ENCODE results near the gene SLC25A43.
A peak's percentile ranks its signal among the peaks of the same experiment; 100 is the strongest.
"Not testable (repeated sequence)": the region's sequence is repeated elsewhere in the genome, so short reads cannot be mapped to it uniquely, and the experiment has no call there.

Gene SLC25A43

GRCh38 chrX:119398974-119399771 is at the start of gene SLC25A43:
Gene SLC25A43 (plus strand): TSS chrX:119399336. CDS start chrX:119399404, 68 bp downstream.
- Histone ChIP-seq H3K4me1 (ENCODE audit: control insufficient read depth, insufficient read depth, low read length) (no peaks in the 10 kb centered on the region), H3K27ac (ENCODE audit: extremely low read depth, low read depth, low read length) (no peak within 1 kb of the TSS), H3K4me3 (ENCODE audit: low read depth, low read length) (peak within 1 kb of the TSS; percentile 6; the same call in 1 of the 2 replicates), H3K9me3 (ENCODE audit: control insufficient read depth, insufficient read depth, low read depth, low read length) (no peaks in the 10 kb centered on the region), H3K36me3 (ENCODE audit: control insufficient read depth in 2 of 2, insufficient read depth in 1 of 2, low read length in 2 of 2) (no peaks in the 10 kb centered on the region)
- ChIA-PET CTCF (interaction anchor here (0.6 kb wide), 1 partner anchor 772 kb away, joined by 3 read pairs; no protein-coding TSS in a partner anchor), POLR2A (no interaction called here)
- no peak for TF ChIP-seq ZNF2 (tag by site-specific recombination; IDR thresholded peaks at IDR 0.05)
- no peak for TF ChIP-seq ZNF76 (tag by site-specific recombination; IDR thresholded peaks at IDR 0.05; ENCODE audit: borderline replicate concordance, low read depth)
- no peak for TF ChIP-seq ZNF16 (tag by site-specific recombination; IDR thresholded peaks at IDR 0.05; ENCODE audit: low read depth)
- no peak for TF ChIP-seq SCRT1 (tag by site-specific recombination; IDR thresholded peaks at IDR 0.05; ENCODE audit: borderline replicate concordance)
- TF ChIP-seq PRDM1 (tag by site-specific recombination; IDR thresholded peaks at IDR 0.05) = no peak
- no peak for TF ChIP-seq ZNF514 (tag by site-specific recombination; IDR thresholded peaks at IDR 0.05)
- TF ChIP-seq ZNF221 (tag by site-specific recombination; IDR thresholded peaks at IDR 0.05; ENCODE audit: borderline replicate concordance) = no peak
- TF ChIP-seq ZNF266 (tag by site-specific recombination; IDR thresholded peaks at IDR 0.05; ENCODE audit: low read depth) = no peak
- TF ChIP-seq ZNF404 (tag by site-specific recombination; IDR thresholded peaks at IDR 0.05) = no peak
- no peak for TF ChIP-seq YY1 (tag by site-specific recombination; IDR thresholded peaks at IDR 0.05)

GRCh38 chrX:119359618-119360382 is 39.3 kb upstream of the SLC25A43 start:
- H3K27ac ChIP-seq (ENCODE audit: extremely low read depth, low read depth, low read length) = no peak overlapping the region
- ChIA-PET CTCF (interaction anchor here (0.6 kb wide), 2 partner anchors 29 to 94 kb away, joined by 3 to 4 read pairs; no protein-coding TSS in a partner anchor), POLR2A (interaction anchor here (0.6 kb wide), 1 partner anchor 447 kb away, joined by 3 read pairs; no protein-coding TSS in a partner anchor)
- no peak for TF ChIP-seq ZNF558 (tag by site-specific recombination; IDR thresholded peaks at IDR 0.05)
- no peak for TF ChIP-seq ZNF133 (tag by site-specific recombination; IDR thresholded peaks at IDR 0.05)
- TF ChIP-seq ZNF76 (tag by site-specific recombination; IDR thresholded peaks at IDR 0.05; ENCODE audit: borderline replicate concordance, low read depth) = no peak
- no peak for TF ChIP-seq ZNF18 (tag by site-specific recombination; IDR thresholded peaks at IDR 0.05)
- no peak for TF ChIP-seq KLF10 (tag by site-specific recombination; IDR thresholded peaks at IDR 0.05)
- TF ChIP-seq ZNF132 (tag by site-specific recombination; IDR thresholded peaks at IDR 0.05; ENCODE audit: borderline replicate concordance) = no peak
- TF ChIP-seq ZNF174 (tag by site-specific recombination; IDR thresholded peaks at IDR 0.05) = no peak
- no peak for TF ChIP-seq ZNF704 (tag by site-specific recombination; IDR thresholded peaks at IDR 0.05)
- no peak for TF ChIP-seq ZNF623 (tag by site-specific recombination; IDR thresholded peaks at IDR 0.05)
- no peak for TF ChIP-seq GLI2 (tag by site-specific recombination; IDR thresholded peaks at IDR 0.05; ENCODE audit: borderline replicate concordance, low read depth)
- no peak for TF ChIP-seq ZNF266 (tag by site-specific recombination; IDR thresholded peaks at IDR 0.05; ENCODE audit: low read depth)
- TF ChIP-seq ZNF658 (tag by site-specific recombination; IDR thresholded peaks at IDR 0.05) = no peak
- no peak for TF ChIP-seq KLF7 (tag by site-specific recombination; IDR thresholded peaks at IDR 0.05; ENCODE audit: borderline replicate concordance)
- no peak for TF ChIP-seq ZBTB17 (tag by site-specific recombination; IDR thresholded peaks at IDR 0.05)
- TF ChIP-seq ZNF341 (tag by site-specific recombination; IDR thresholded peaks at IDR 0.05; ENCODE audit: low read depth) = no peak
- H3K4me3 ChIP-seq (ENCODE audit: low read depth, low read length) = no peak overlapping the region
- no peaks in the 10 kb centered on the region for H3K4me1 ChIP-seq (ENCODE audit: control insufficient read depth, insufficient read depth, low read length)
- no peaks in the 10 kb centered on the region for H3K9me3 ChIP-seq (ENCODE audit: control insufficient read depth, insufficient read depth, low read depth, low read length)
- no peaks in the 10 kb centered on the region for H3K36me3 ChIP-seq (ENCODE audit: control insufficient read depth in 2 of 2, insufficient read depth in 1 of 2, low read length in 2 of 2)

GRCh38 chrX:119361451-119361850 is 37.7 kb upstream of the SLC25A43 start:
- POLR2A ChIA-PET; H3K9me3 ChIP-seq (ENCODE audit: control insufficient read depth, insufficient read depth, low read depth, low read length); H3K4me1 ChIP-seq (ENCODE audit: control insufficient read depth, insufficient read depth, low read length); H3K36me3 ChIP-seq (ENCODE audit: control insufficient read depth in 2 of 2, insufficient read depth in 1 of 2, low read length in 2 of 2); H3K4me3 ChIP-seq (ENCODE audit: low read depth, low read length); H3K27ac ChIP-seq (ENCODE audit: extremely low read depth, low read depth, low read length); CTCF ChIA-PET: not testable (repeated sequence)

GRCh38 chrX:119362074-119362473 is 37.1 kb upstream of the SLC25A43 start:
- POLR2A ChIA-PET; H3K4me1 ChIP-seq (ENCODE audit: control insufficient read depth, insufficient read depth, low read length); CTCF ChIA-PET; H3K9me3 ChIP-seq (ENCODE audit: control insufficient read depth, insufficient read depth, low read depth, low read length); H3K27ac ChIP-seq (ENCODE audit: extremely low read depth, low read depth, low read length); H3K36me3 ChIP-seq (ENCODE audit: control insufficient read depth in 2 of 2, insufficient read depth in 1 of 2, low read length in 2 of 2); H3K4me3 ChIP-seq (ENCODE audit: low read depth, low read length): not testable (repeated sequence)

Measured in HEK293 (cell line).